GM18873 (cell line): ENCODE results near the gene LCTL.
"Not testable (repeated sequence)": the region's sequence is repeated elsewhere in the genome, so short reads cannot be mapped to it uniquely, and the experiment has no call there.

Experiments used
- ATAC-seq: cut with Tn5 transposase; IDR thresholded peaks from one replicate; pipeline ENCODE4 v1.9.1; 2021; ENCODE audit warnings: mild to moderate bottlenecking, moderate library complexity, moderate number of reproducible peaks; ENCODE audit not compliant: unreplicated experiment, low FRiP score

Gene LCTL

DNA sequence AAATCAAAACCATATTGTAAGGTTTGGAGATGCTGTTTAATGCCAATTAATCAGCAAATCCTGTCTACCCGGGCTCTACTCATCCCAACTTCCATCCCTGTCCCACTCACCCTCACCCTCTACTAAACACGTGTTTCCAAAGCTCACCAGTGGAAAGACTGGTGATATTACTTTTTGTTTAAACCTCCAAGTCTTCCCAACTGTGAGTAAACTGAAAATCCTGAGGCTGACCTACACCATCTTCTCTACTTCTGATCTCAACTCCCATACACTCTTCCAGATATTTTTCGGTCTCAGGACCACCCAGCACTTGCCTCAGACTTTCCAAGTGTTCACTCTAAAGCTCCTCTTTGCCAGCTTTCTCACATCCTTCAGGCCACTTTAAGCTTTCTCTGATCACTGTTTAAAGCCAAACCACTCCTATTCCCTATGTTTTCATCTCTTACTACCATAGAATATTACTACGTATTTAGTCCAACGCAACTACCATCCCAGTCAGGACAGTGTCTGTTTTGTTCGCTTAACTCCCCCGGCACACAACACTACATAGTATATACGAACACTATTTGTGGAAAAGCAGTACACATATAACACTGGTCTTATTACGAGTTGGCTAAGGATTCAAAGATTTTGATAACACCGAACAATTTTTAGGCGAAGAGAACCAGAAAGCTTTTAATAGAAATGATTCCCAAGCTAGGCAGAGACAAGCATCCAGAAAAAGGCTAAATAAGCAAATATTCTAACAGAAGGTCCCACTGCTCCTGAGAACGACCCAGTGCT lies 61.8 kb downstream of the LCTL start:
- no peak for ATAC-seq

DNA sequence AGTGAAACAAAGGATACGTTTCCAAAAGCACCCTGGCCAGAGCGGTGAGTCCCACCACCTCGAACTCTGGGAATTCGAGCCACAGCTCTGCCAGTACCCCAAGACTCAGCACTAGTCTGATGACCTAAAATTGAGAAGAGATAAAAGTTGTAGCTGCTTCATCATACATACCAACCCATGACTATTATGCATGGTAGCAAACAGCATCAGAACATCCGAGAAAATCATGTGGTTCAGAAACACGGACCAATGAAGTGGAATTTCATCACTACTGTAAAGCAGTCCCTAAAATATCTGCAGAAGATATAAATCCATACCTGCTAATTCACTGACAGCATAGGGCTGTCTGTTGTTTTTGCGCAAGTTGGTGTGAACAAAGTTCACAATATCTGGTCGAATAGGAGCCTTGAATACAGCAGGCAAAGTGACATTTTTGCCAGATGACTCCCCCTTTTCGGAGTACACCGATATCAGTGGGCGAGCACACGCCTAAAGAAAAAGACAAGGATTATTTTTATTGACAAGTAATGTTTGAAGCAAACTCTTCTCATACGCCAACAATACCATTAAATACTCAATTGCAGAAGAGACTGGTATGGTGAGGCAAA lies 62.7 kb downstream of the LCTL start:
- not testable (repeated sequence) for ATAC-seq

DNA sequence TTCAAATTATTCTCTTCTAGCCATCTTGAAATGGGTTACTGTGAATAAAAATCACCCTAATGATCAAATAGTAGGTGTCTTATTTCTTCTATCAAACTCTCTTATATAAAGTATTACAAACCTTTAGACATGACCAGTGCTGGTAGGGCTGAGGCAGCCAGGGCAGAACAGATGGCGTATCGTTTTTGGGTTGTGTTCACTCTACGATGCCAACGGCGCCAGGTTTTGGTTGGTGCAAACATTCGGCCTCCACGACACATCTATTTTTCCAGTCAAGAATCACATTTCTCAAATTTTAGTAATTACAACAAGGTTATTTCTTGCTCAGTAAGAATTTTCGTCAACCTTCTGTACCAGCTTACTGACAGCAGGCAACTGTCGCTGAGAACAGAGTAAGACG lies 63.3 kb downstream of the LCTL start:
- no peak for ATAC-seq

DNA sequence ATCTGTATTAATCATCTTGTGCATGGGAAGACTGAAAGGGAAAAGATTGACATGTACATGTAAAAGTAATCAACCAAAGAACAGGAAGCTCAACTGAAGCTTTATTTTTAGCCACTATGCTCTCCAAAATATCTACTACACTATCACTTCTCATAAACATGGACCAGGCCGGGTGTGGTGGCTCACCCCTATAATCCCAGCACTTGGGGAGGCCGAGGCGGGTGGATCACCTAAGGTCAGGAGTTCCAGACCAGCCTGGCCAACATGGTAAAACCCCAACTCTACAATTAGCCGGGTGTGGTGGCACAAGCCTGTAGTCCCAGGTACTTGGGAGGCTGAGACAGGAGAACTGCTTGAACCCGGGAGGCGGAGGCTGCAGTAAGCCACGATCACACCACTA lies 65.5 kb downstream of the LCTL start:
- not testable (repeated sequence) for ATAC-seq

DNA sequence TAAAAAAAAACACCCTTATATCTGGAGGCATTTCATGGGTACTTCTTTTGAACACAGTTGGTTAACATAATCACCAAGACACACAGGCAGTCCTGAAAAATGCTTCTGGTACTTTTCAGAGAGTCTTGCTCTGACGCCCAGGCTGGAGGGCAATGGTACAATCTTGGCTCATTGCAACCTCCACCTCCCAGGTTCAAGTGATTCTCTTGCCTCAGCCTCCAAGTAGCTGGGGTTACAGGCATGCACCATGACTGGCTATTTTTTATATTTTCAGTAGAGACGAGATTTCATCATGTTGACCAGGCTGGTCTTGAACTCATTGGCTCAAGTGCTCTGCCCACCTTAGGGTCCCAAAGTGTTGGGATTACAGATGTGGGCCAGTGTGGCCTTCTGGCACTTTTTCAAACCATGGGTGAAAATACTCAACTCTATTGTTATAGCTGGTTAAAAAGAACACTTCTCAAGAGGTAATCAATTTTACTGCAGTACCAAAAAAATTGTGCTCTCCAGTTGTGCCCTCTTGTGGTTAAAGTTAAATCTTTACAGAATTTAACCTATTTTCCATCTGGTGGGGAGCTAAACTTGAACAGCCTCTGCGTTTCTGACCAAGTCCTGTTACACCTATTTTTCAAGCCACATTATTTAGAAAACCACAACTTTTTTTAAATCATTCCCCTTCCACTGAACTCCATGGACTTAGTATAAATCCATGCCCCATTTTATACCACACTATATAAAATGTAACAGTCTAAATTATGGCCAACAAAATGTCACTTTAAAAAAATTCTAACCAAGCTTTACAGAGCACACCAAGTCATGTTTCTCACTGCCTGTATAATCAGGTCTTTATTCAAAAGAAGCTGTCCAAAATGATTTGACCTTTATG lies 67.1 kb downstream of the LCTL start:
- no peak for ATAC-seq
